GM12878 (cell line): ENCODE measurements around the gene TGM2. TPM values are rescaled to one million over a fixed set of nuclear protein-coding genes. Genes with fewer than 3 reads are reported as not detected.

Source experiments
- BACH1 ChIP-seq: fragments of 450-650 bp; IDR thresholded peaks from 2 replicates; pipeline ENCODE4 v1.6.1; 2017; ENCODE audit warnings: mild to moderate bottlenecking, borderline replicate concordance
- EGR1 ChIP-seq, 2 experiments: IDR thresholded peaks; 1 replicate in 1 of 2; 2 replicates in 1 of 2; pipeline ENCODE4 v1.6.1; 2011 to 2012; ENCODE audit warnings: low read depth in 2 of 2, low read length in 2 of 2, borderline replicate concordance in 1 of 2, mild to moderate bottlenecking in 1 of 2, moderate library complexity in 1 of 2
- NRF1 ChIP-seq: conservative IDR thresholded peaks from 2 replicates; pipeline ENCODE4 v1.6.1; 2011; ENCODE audit warnings: mild to moderate bottlenecking, low read depth, low read length, improper control_type of control experiment
- RELA ChIP-seq: fragments of 450-650 bp; IDR thresholded peaks from 2 replicates; pipeline ENCODE4 v1.8.0; 2014; ENCODE audit warnings: borderline replicate concordance; ENCODE audit not compliant: partially characterized antibody
- YY1 ChIP-seq: IDR thresholded peaks from 2 replicates; pipeline ENCODE4 v1.6.1; 2011; ENCODE audit warnings: low read depth, mild to moderate bottlenecking, low read length
- ZBED1 ChIP-seq: IDR thresholded peaks from 2 replicates; pipeline ENCODE4 v1.6.1; 2016; ENCODE audit warnings: borderline replicate concordance
- polyA plus RNA-seq, 11 experiments: library from polyadenylated mRNA; depleted of rRNA in 4 of 11; unstranded in 6 of 11; stranded (reverse) in 5 of 11; fragments of >200 nt; fragmentation: Nextera tagmentation in 4 of 11; fragmentation: Illumina TruSeq in 1 of 11; extraction: Ambion mirVana in 4 of 11; extraction: Trizol in 1 of 11; gene quantifications; 1 replicate in 1 of 11; 2 replicates in 10 of 11; pipeline versions ENCODE4 v1.2.1 to v1.2.3, GENCODE V29; 2011 to 2016; ENCODE audit warnings: inconsistent platforms in 2 of 11, missing spikeins in 2 of 11, low read depth in 1 of 11
- total RNA-seq, 4 experiments: library from RNA; depleted of rRNA in 3 of 4; stranded (reverse); fragments of >200 nt in 3 of 4; fragmentation: Illumina TruSeq in 1 of 4; extraction: Trizol in 1 of 4; gene quantifications; 2 replicates each; pipeline versions ENCODE4 v1.2.1 to v1.2.3, GENCODE V29; 2013 to 2021
- TF ChIP-seq, protein P1 (sequence below): IDR thresholded peaks from 2 replicates; pipeline ENCODE4 v1.6.1; 2012; ENCODE audit warnings: improper control_type of control experiment, low read depth, low read length; ENCODE audit not compliant: insufficient replicate concordance

TGM2 gene
- total and polyA plus RNA-seq, 10 of the 15 experiments (the other 5 are each of a cell fraction or from before 2014, with no cell fraction given): 0.11 to 1.9 (median 0.51) TPM

DNA sequence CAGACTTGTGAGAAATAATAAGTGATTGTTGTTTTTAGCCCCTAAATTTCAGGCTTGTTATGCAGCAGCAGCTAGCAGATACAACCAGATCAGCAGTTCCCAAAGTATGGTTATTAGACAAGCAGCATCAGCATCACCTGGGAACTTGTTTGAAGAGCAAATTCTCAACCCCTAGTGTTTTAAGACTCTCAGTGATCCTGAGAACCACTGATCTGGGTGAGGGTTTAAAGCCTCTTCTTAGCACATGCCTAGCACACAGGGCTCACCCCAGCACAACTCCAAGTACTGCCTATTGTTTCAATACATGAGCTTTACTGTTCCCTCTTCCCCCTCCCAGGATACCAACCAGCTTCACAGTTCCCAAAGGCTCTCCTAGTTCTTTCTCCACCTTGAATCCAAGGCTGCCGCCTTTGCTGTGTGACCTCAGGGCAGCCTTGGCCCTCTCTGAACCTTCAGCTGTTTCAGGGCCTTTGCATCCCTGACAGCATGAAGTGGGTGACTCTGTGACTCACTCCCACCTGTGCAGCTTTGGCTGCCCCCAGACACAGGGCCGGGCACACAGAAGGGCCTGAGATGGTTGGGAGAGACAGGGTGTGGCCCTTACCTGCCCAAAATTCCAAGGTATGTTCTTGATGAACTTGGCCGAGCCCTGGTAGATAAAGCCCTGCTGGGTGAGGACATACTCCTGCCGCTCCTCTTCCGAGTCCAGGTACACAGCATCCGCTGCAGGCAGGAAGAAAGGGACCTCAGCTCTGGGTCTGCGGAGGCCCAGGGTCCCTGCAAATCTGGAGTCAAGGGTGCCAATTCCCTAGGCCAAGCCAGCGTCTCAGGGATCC, 14.5 kb downstream of the TGM2 start (continued):
- TF ChIP-seq, protein P1, sequence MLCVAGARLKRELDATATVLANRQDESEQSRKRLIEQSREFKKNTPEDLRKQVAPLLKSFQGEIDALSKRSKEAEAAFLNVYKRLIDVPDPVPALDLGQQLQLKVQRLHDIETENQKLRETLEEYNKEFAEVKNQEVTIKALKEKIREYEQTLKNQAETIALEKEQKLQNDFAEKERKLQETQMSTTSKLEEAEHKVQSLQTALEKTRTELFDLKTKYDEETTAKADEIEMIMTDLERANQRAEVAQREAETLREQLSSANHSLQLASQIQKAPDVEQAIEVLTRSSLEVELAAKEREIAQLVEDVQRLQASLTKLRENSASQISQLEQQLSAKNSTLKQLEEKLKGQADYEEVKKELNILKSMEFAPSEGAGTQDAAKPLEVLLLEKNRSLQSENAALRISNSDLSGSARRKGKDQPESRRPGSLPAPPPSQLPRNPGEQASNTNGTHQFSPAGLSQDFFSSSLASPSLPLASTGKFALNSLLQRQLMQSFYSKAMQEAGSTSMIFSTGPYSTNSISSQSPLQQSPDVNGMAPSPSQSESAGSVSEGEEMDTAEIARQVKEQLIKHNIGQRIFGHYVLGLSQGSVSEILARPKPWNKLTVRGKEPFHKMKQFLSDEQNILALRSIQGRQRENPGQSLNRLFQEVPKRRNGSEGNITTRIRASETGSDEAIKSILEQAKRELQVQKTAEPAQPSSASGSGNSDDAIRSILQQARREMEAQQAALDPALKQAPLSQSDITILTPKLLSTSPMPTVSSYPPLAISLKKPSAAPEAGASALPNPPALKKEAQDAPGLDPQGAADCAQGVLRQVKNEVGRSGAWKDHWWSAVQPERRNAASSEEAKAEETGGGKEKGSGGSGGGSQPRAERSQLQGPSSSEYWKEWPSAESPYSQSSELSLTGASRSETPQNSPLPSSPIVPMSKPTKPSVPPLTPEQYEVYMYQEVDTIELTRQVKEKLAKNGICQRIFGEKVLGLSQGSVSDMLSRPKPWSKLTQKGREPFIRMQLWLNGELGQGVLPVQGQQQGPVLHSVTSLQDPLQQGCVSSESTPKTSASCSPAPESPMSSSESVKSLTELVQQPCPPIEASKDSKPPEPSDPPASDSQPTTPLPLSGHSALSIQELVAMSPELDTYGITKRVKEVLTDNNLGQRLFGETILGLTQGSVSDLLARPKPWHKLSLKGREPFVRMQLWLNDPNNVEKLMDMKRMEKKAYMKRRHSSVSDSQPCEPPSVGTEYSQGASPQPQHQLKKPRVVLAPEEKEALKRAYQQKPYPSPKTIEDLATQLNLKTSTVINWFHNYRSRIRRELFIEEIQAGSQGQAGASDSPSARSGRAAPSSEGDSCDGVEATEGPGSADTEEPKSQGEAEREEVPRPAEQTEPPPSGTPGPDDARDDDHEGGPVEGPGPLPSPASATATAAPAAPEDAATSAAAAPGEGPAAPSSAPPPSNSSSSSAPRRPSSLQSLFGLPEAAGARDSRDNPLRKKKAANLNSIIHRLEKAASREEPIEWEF: no peak
- TF ChIP-seq RELA (no peak), EGR1 (IDR thresholded peaks at IDR 0.05; ENCODE audit: borderline replicate concordance in 1 of 2, low read depth in 2 of 2, low read length in 2 of 2) (no peak), ZBED1 (no peak), BACH1 (no peak), YY1 (no peak), NRF1 (no peak)
- TF ChIP-seq, all 136 proteins: peak for 0
